Activated CD8-positive, alpha-beta memory T cell treated with anti-CD3 and anti-CD28 coated beads, Interleukin-2, amount 50 U/mL, for 48 hours (primary cell): ENCODE measurements around the gene IGSF8.

Experiments
- DNase-seq: peaks from one replicate; pipeline ENCODE4 v3.0.0-alpha.2; 2020

Gene IGSF8

GRCh38 chr1:160103658-160104408 lies 5.4 kb upstream of the IGSF8 start:
- DNase-seq = no peak

- DNase-seq = no peak
Measured at GRCh38 chr1:160101717-160102522, 3.5 kb upstream of the IGSF8 start.

- peak; percentile 86 for DNase-seq
Measured at GRCh38 chr1:160101037-160101716, 2.8 kb upstream of the IGSF8 start.

GRCh38 chr1:160099716-160100375 lies 1.4 kb upstream of the IGSF8 start:
- DNase-seq = no peak

GRCh38 chr1:160098852-160099561 lies 588 bp upstream of the IGSF8 start:
- peak; percentile 98 for DNase-seq

- no peak for DNase-seq
Measured at GRCh38 chr1:160097151-160097910, 1.1 kb downstream of the IGSF8 start.

GRCh38 chr1:160096274-160097116 lies 1.9 kb downstream of the IGSF8 start:
- no peak for DNase-seq

GRCh38 chr1:160095382-160096105 lies 2.9 kb downstream of the IGSF8 start:
- DNase-seq = no peak

GRCh38 chr1:160094806-160095205 lies 3.6 kb downstream of the IGSF8 start:
- DNase-seq = no peak

GRCh38 chr1:160094291-160094625 lies 4.2 kb downstream of the IGSF8 start:
- no peak for DNase-seq

GRCh38 chr1:160093624-160094290 lies 4.7 kb downstream of the IGSF8 start:
- no peak for DNase-seq

- no peak for DNase-seq
Measured at GRCh38 chr1:160093069-160093395, 5.4 kb downstream of the IGSF8 start.

- no peak for DNase-seq
Measured at GRCh38 chr1:160092366-160093068, 5.9 kb downstream of the IGSF8 start.

- DNase-seq = no peak
Measured at GRCh38 chr1:160091666-160092223, 6.7 kb downstream of the IGSF8 start.

GRCh38 chr1:160090760-160091159 lies 7.7 kb downstream of the IGSF8 start:
- no peak for DNase-seq

- no peak for DNase-seq
Measured at GRCh38 chr1:160089883-160090282, 8.5 kb downstream of the IGSF8 start.

GRCh38 chr1:160087118-160087662 lies 11.2 kb downstream of the IGSF8 start:
- DNase-seq = no peak

GRCh38 chr1:160086456-160086892 lies 11.9 kb downstream of the IGSF8 start:
- no peak for DNase-seq
